GM12878 (cell line): Measurements from ENCODE around the gene CNDP1.

Source experiments
- POLR2AphosphoS5 ChIP-seq: IDR thresholded peaks from 2 replicates; pipeline ENCODE4 v1.6.1; 2011; ENCODE audit warnings: mild to moderate bottlenecking, low read length, inconsistent platforms
- STAT1 ChIP-seq: fragments of 450-650 bp; conservative IDR thresholded peaks from 2 replicates; pipeline ENCODE4 v1.6.1; 2014; ENCODE audit warnings: antibody characterized with exemption, mild to moderate bottlenecking
- TF ChIP-seq, protein P1 (sequence below): fragments of 450-650 bp; IDR thresholded peaks from 2 replicates; pipeline ENCODE4 v1.6.1; 2017; ENCODE audit warnings: mild to moderate bottlenecking, moderate library complexity
- TF ChIP-seq, protein P2 (sequence below): fragments of 450-650 bp; formaldehyde crosslinking; IDR thresholded peaks from 2 replicates; pipeline ENCODE4 v1.4.0; 2022; ENCODE audit warnings: mild to moderate bottlenecking, moderate library complexity
- TF ChIP-seq, protein P3 (sequence below), 3 experiments: IDR thresholded peaks in 2 of 3; conservative IDR thresholded peaks in 1 of 3; 2 replicates each; pipeline ENCODE4 v1.5.1; 2011; ENCODE audit warnings: low read depth in 3 of 3, low read length in 3 of 3, mild to moderate bottlenecking in 3 of 3, control low read depth in 2 of 3, moderate library complexity in 2 of 3, inconsistent platforms in 1 of 3, mixed read lengths in 1 of 3; ENCODE audit not compliant: control insufficient read depth in 2 of 3, insufficient read depth in 1 of 3; ENCODE audit errors: extremely low read depth in 1 of 3

DNA sequence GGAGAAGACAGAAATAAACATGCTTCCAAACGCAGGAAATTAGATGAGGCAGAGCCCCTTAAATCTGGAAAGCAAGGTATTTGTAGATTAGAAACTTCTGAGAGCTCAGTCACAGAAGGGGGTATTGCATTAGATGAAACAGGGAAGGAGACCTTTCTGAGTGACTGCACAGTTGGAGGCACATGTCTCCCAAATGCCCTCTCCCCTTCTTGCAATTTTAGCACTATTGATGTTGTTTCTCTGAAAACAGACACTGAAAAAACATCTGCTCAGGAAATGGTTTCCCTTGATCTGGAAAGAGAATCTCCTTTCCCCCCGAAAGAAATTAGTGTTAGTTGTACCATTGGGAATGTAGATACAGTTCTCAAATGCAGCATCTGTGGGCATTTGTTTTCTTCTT is 96.9 kb downstream of the CNDP1 start:
- TF ChIP-seq, protein P1, sequence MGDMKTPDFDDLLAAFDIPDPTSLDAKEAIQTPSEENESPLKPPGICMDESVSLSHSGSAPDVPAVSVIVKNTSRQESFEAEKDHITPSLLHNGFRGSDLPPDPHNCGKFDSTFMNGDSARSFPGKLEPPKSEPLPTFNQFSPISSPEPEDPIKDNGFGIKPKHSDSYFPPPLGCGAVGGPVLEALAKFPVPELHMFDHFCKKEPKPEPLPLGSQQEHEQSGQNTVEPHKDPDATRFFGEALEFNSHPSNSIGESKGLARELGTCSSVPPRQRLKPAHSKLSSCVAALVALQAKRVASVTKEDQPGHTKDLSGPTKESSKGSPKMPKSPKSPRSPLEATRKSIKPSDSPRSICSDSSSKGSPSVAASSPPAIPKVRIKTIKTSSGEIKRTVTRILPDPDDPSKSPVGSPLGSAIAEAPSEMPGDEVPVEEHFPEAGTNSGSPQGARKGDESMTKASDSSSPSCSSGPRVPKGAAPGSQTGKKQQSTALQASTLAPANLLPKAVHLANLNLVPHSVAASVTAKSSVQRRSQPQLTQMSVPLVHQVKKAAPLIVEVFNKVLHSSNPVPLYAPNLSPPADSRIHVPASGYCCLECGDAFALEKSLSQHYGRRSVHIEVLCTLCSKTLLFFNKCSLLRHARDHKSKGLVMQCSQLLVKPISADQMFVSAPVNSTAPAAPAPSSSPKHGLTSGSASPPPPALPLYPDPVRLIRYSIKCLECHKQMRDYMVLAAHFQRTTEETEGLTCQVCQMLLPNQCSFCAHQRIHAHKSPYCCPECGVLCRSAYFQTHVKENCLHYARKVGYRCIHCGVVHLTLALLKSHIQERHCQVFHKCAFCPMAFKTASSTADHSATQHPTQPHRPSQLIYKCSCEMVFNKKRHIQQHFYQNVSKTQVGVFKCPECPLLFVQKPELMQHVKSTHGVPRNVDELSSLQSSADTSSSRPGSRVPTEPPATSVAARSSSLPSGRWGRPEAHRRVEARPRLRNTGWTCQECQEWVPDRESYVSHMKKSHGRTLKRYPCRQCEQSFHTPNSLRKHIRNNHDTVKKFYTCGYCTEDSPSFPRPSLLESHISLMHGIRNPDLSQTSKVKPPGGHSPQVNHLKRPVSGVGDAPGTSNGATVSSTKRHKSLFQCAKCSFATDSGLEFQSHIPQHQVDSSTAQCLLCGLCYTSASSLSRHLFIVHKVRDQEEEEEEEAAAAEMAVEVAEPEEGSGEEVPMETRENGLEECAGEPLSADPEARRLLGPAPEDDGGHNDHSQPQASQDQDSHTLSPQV = no peak
- TF ChIP-seq POLR2AphosphoS5 = no peak
- TF ChIP-seq, protein P2, sequence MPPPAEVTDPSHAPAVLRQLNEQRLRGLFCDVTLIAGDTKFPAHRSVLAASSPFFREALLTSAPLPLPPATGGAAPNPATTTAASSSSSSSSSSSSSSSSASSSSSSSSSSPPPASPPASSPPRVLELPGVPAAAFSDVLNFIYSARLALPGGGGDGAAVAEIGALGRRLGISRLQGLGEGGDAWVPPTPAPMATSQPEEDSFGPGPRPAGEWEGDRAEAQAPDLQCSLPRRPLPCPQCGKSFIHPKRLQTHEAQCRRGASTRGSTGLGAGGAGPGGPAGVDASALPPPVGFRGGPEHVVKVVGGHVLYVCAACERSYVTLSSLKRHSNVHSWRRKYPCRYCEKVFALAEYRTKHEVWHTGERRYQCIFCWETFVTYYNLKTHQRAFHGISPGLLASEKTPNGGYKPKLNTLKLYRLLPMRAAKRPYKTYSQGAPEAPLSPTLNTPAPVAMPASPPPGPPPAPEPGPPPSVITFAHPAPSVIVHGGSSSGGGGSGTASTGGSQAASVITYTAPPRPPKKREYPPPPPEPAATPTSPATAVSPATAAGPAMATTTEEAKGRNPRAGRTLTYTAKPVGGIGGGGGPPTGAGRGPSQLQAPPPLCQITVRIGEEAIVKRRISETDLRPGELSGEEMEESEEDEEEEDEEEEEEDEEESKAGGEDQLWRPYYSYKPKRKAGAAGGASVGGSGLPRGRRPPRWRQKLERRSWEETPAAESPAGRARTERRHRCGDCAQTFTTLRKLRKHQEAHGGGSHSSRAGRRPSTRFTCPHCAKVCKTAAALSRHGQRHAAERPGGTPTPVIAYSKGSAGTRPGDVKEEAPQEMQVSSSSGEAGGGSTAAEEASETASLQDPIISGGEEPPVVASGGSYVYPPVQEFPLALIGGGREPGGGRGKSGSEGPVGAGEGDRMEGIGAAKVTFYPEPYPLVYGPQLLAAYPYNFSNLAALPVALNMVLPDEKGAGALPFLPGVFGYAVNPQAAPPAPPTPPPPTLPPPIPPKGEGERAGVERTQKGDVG (CRISPR knock-in tag) = no peak
- TF ChIP-seq, protein P3, sequence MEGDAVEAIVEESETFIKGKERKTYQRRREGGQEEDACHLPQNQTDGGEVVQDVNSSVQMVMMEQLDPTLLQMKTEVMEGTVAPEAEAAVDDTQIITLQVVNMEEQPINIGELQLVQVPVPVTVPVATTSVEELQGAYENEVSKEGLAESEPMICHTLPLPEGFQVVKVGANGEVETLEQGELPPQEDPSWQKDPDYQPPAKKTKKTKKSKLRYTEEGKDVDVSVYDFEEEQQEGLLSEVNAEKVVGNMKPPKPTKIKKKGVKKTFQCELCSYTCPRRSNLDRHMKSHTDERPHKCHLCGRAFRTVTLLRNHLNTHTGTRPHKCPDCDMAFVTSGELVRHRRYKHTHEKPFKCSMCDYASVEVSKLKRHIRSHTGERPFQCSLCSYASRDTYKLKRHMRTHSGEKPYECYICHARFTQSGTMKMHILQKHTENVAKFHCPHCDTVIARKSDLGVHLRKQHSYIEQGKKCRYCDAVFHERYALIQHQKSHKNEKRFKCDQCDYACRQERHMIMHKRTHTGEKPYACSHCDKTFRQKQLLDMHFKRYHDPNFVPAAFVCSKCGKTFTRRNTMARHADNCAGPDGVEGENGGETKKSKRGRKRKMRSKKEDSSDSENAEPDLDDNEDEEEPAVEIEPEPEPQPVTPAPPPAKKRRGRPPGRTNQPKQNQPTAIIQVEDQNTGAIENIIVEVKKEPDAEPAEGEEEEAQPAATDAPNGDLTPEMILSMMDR (IDR thresholded peaks at IDR 0.05 in 2 of 3, conservative IDR thresholded peaks at IDR 0.05 in 1 of 3; ENCODE audit: control insufficient read depth in 2 of 3, extremely low read depth in 1 of 3, insufficient read depth in 1 of 3, low read depth in 3 of 3, low read length in 3 of 3) = no peak
- TF ChIP-seq STAT1 = no peak
